Liver (tissue), 9 donors: ENCODE results near the gene C1QL2. TPM values are rescaled to one million over a fixed set of nuclear protein-coding genes. Genes with fewer than 3 reads are reported as not detected.

Source experiments
- DNase-seq: peaks from one replicate; pipeline ENCODE4 v3.0.0-alpha.2; 2017; ENCODE audit warnings: low spot score
- H3K27ac ChIP-seq, 2 donors: one replicate each; pipeline ENCODE4 v1.7.0; 2013; ENCODE audit warnings: inconsistent platforms in 2 of 2, low read length in 2 of 2, control low read depth in 1 of 2, low read depth in 1 of 2, mild to moderate bottlenecking in 1 of 2
- H3K27me3 ChIP-seq, 4 donors: one replicate each; pipeline versions ENCODE4 v1.6.1 to v1.7.0; 2013; ENCODE audit warnings: low read length in 3 of 4, inconsistent platforms in 1 of 4, mild to moderate bottlenecking in 1 of 4, moderate library complexity in 1 of 4; ENCODE audit not compliant: control insufficient read depth in 4 of 4, insufficient read depth in 4 of 4
- H3K36me3 ChIP-seq, 4 donors: one replicate each; pipeline versions ENCODE4 v1.6.1 to v1.7.0; 2013; ENCODE audit warnings: low read length in 3 of 4, mild to moderate bottlenecking in 3 of 4, low read depth in 1 of 4, moderate library complexity in 1 of 4; ENCODE audit not compliant: control insufficient read depth in 4 of 4, insufficient read depth in 3 of 4
- H3K4me1 ChIP-seq, 4 donors: one replicate each; pipeline versions ENCODE4 v1.6.1 to v1.7.0; 2013; ENCODE audit warnings: low read length in 3 of 4, mild to moderate bottlenecking in 3 of 4, moderate library complexity in 1 of 4; ENCODE audit not compliant: control insufficient read depth in 4 of 4, insufficient read depth in 4 of 4
- H3K4me3 ChIP-seq, 3 donors: one replicate each; pipeline versions ENCODE4 v1.6.1 to v1.7.0; 2013; ENCODE audit warnings: low read length in 3 of 3, control low read depth in 1 of 3, low read depth in 1 of 3, mild to moderate bottlenecking in 1 of 3
- H3K9ac ChIP-seq, 2 donors: one replicate each; pipeline ENCODE4 v1.7.0; 2013; ENCODE audit warnings: low read length in 2 of 2, mild to moderate bottlenecking in 2 of 2, moderate library complexity in 2 of 2, control low read depth in 1 of 2, low read depth in 1 of 2
- H3K9me3 ChIP-seq, 4 donors: one replicate each; pipeline versions ENCODE4 v1.6.1 to v1.7.0; 2013; ENCODE audit warnings: low read length in 3 of 4; ENCODE audit not compliant: control insufficient read depth in 4 of 4
- FOXA2 ChIP-seq: IDR thresholded peaks from 2 replicates; pipeline ENCODE4 v1.6.1; 2016; ENCODE audit warnings: antibody characterized with exemption
- HNF4G ChIP-seq: IDR thresholded peaks from 2 replicates; pipeline ENCODE4 v1.6.1; 2016; ENCODE audit warnings: antibody characterized with exemption
- JUND ChIP-seq, 2 donors: IDR thresholded peaks; 2 replicates each; pipeline ENCODE4 v1.6.1; 2016; ENCODE audit warnings: antibody characterized with exemption in 2 of 2
- NR2F2 ChIP-seq: IDR thresholded peaks from 2 replicates; pipeline ENCODE4 v1.6.1; 2016; ENCODE audit warnings: antibody characterized with exemption
- RXRA ChIP-seq, 2 donors: IDR thresholded peaks; 2 replicates each; pipeline ENCODE4 v1.6.1; 2017 to 2018; ENCODE audit warnings: antibody characterized with exemption in 2 of 2, mild to moderate bottlenecking in 1 of 2
- SP1 ChIP-seq: IDR thresholded peaks from 2 replicates; pipeline ENCODE4 v1.6.1; 2018; ENCODE audit warnings: antibody characterized with exemption, mild to moderate bottlenecking
- TAF1 ChIP-seq: conservative IDR thresholded peaks from 2 replicates; pipeline ENCODE4 v1.6.1; 2016; ENCODE audit warnings: antibody characterized with exemption, mild to moderate bottlenecking
- YY1 ChIP-seq: IDR thresholded peaks from 2 replicates; pipeline ENCODE4 v1.6.1; 2016; ENCODE audit warnings: antibody characterized with exemption, mild to moderate bottlenecking
- WGBS: extraction: QIAGEN DNeasy Blood & Tissue Kit; methylation state at CpG from one replicate; pipeline ENCODE4 v1.1.7; 2013; 5-methylcytosine and 5-hydroxymethylcytosine counted together
- polyA plus RNA-seq, 2 donors: library from polyadenylated mRNA; stranded (reverse) in 1 of 2; unstranded in 1 of 2; fragments of 200-250 nt in 1 of 2; fragments of >200 nt in 1 of 2; fragmentation: Nextera tagmentation in 1 of 2; extraction: Ambion mirVana in 1 of 2; gene quantifications; one replicate each; pipeline versions ENCODE4 v1.2.1 to v1.2.3, GENCODE V29; 2013 to 2015
- total RNA-seq, 2 donors: library from RNA; depleted of rRNA; stranded (reverse); fragments of >200 nt; gene quantifications; one replicate each; pipeline ENCODE4 v1.2.3, GENCODE V29; 2014
- TF ChIP-seq, protein P1 (sequence below): IDR thresholded peaks from 2 replicates; pipeline ENCODE4 v1.6.1; 2016; ENCODE audit warnings: antibody characterized with exemption, mild to moderate bottlenecking
- TF ChIP-seq, protein P2 (sequence below): IDR thresholded peaks from 2 replicates; pipeline ENCODE4 v1.6.1; 2016; ENCODE audit warnings: antibody characterized with exemption
- TF ChIP-seq, protein P3 (sequence below): IDR thresholded peaks from 2 replicates; pipeline ENCODE4 v1.6.1; 2016; ENCODE audit warnings: antibody characterized with exemption
- donor health status: healthy.
- donor health status: healthy.
- donor health status: healthy.
- donor health status: healthy.
- donor health status: healthy.

C1QL2 gene
- total and polyA plus RNA-seq, 4 donors: not detected

DNA sequence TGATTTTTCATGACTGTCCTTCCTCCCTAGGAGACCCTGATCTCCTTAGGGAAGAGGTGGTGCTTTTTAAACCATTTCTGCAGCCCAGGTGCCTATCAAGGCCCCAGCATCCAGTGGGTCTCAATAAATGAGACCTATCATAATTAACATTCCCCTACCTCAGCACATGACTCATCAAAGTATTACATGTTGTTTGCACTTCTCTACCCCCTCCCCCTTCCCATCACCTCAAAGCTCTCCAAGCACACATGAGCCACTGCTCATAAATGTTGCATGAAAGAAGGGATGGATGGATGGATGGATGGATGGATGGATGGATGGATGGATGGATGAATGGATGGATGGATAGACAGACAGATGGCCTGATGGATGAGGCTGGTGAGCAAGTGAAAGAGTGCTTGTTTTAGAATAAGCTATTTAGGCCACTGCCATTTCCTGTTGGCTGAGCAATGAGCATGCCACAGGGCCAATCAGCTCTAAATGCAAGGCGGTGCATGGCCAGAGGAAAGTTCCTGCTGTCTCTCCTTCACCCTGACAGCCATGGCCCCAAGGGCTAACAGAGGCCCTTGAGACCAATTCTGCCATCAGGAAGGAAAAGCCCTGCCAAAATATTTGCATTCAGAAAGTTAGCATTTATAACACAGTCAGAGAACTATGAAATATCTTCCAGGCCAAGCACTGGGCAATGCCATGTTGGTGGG, 44.2 kb upstream of the C1QL2 start:
- H3K9me3 ChIP-seq: no peaks in the 10 kb centered on the region
- no peak overlapping the region for H3K27ac ChIP-seq
- no peak for TF ChIP-seq SP1
- no peak for TF ChIP-seq FOXA2
- TF ChIP-seq NR2F2: no peak
- TF ChIP-seq JUND (IDR thresholded peaks at IDR 0.05): no peak
- no peak overlapping the region for H3K9ac ChIP-seq
- WGBS: 96% methylated on average over 1 of the region's 1 CpG
- no peaks in the 10 kb centered on the region for H3K27me3 ChIP-seq
- no peak for DNase-seq
- peaks cover 0 to 17% (median 7%) of the 10 kb centered on the region in 4 donors for H3K4me1 ChIP-seq
- H3K4me3 ChIP-seq: no peak overlapping the region
- no peaks in the 10 kb centered on the region for H3K36me3 ChIP-seq

DNA sequence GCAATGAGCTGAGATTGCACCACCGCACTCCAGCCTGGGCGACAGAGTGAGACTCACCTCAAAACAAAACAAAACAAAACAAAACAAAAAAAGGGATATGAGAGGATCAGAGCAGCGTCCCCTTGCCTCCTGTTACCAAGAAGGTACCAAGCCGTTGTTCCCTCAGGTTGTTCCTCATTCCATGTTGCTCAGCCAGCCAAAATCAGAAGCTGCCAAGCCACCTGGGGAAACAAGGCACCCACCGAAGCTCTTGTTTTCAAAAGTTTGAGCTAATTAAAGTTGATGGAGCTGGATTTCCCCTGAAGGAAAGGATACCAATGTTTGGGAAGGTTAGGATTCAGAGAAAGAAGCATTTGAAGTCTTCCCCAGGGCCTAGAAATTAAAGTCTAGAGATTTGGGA, 43.3 kb upstream of the C1QL2 start:
- 91% methylated on average over 5 of the region's 5 CpGs for WGBS
- TF ChIP-seq TAF1: no peak
- no peak for TF ChIP-seq HNF4G
- DNase-seq: no peak

DNA sequence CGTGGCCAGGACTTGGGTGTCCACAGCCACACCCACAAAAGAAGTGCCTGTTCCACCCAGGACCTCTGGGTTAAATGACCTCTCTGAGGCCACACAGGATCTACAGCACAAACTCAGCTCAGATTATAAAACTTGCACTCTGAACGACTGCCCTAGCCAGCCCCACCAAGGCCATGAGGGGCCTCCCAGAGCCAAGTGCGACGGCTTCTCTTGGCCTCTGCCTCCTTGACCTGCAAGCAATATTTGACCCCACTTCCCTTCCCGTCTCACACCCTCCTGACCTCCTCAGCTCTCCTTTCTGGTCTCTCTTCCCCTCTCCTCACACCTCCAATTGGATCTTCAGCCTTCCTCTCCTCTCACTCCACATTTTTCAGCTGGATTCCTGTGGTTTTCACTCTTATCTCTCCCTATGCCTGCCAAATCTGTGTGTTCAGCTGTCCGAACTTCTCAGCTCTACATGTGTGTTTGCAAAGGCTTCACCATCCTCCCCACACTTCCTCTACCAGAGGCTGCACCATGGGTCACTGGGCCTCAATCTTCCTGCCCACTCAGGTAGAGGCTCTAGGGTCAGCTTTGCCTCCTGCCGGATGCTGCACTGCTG, 39.8 kb upstream of the C1QL2 start:
- DNase-seq: no peak
- peaks cover 2 to 37% (median 25%) of the 10 kb centered on the region in 4 donors for H3K4me1 ChIP-seq
- H3K9me3 ChIP-seq: no peaks in the 10 kb centered on the region
- no peak overlapping the region for H3K27ac ChIP-seq
- H3K9ac ChIP-seq: no peak overlapping the region
- H3K27me3 ChIP-seq: no peaks in the 10 kb centered on the region
- TF ChIP-seq NR2F2: peak; percentile 29
- TF ChIP-seq, protein P1, sequence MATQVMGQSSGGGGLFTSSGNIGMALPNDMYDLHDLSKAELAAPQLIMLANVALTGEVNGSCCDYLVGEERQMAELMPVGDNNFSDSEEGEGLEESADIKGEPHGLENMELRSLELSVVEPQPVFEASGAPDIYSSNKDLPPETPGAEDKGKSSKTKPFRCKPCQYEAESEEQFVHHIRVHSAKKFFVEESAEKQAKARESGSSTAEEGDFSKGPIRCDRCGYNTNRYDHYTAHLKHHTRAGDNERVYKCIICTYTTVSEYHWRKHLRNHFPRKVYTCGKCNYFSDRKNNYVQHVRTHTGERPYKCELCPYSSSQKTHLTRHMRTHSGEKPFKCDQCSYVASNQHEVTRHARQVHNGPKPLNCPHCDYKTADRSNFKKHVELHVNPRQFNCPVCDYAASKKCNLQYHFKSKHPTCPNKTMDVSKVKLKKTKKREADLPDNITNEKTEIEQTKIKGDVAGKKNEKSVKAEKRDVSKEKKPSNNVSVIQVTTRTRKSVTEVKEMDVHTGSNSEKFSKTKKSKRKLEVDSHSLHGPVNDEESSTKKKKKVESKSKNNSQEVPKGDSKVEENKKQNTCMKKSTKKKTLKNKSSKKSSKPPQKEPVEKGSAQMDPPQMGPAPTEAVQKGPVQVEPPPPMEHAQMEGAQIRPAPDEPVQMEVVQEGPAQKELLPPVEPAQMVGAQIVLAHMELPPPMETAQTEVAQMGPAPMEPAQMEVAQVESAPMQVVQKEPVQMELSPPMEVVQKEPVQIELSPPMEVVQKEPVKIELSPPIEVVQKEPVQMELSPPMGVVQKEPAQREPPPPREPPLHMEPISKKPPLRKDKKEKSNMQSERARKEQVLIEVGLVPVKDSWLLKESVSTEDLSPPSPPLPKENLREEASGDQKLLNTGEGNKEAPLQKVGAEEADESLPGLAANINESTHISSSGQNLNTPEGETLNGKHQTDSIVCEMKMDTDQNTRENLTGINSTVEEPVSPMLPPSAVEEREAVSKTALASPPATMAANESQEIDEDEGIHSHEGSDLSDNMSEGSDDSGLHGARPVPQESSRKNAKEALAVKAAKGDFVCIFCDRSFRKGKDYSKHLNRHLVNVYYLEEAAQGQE: no peak
- 78% methylated on average over 7 of the region's 7 CpGs for whole genome bisulfite sequencing
- H3K36me3 ChIP-seq: no peaks in the 10 kb centered on the region
- no peak overlapping the region for H3K4me3 ChIP-seq

More for the DNA sequence above, 43.3 kb upstream of the C1QL2 start:
- Histone ChIP-seq H3K9me3 (no peaks in the 10 kb centered on the region), H3K4me1 (peaks cover 0 to 19% (median 8%) of the 10 kb centered on the region in 4 donors), H3K27ac (no peak overlapping the region), H3K27me3 (no peaks in the 10 kb centered on the region), H3K4me3 (no peak overlapping the region), H3K36me3 (no peaks in the 10 kb centered on the region), H3K9ac (no peak overlapping the region)

DNA sequence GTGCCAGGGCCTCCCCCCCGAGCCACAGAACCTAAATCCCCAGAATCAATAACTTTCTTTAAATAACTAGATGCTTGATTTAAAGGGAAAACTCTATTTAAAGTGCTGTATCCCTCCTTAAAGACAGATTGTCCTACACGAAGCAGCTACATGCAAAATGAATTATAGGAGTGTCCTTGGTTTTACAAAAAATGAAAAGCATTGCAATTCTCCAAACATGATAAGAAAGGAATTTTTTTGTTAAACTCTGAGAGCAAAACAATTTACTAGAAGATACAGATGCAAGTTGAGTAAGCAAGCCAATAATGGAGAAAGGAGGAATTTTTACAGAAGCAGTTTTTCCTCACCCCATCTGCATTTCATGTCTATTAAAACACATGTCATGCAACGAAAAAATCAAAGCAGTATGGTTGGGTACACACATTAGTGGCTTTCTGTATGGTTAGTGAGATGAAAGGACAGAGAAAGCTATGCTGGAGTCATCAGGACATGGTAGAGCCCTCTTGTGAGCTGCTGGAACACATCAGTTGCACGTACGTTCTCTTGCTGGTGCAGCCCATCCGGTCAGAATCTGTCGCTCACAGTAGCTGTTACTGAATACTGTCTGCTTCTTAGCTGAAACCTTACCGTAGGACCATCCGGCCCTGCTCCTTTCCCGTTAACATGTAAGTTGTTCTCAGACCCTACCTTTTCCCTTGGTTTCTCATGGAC, 39.1 kb upstream of the C1QL2 start:
- Histone ChIP-seq H3K27ac (no peak overlapping the region), H3K4me1 (peaks cover 2 to 37% (median 25%) of the 10 kb centered on the region in 4 donors), H3K4me3 (no peak overlapping the region), H3K36me3 (no peaks in the 10 kb centered on the region), H3K9me3 (no peaks in the 10 kb centered on the region), H3K27me3 (no peaks in the 10 kb centered on the region), H3K9ac (no peak overlapping the region)
- 70% methylated on average over 10 of the region's 10 CpGs for WGBS
- DNase-seq: no peak
- TF ChIP-seq, protein P1: no peak
- TF ChIP-seq, protein P2, sequence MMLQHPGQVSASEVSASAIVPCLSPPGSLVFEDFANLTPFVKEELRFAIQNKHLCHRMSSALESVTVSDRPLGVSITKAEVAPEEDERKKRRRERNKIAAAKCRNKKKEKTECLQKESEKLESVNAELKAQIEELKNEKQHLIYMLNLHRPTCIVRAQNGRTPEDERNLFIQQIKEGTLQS: no peak
- TF ChIP-seq RXRA (IDR thresholded peaks at IDR 0.05) (no peak), HNF4G (no peak), YY1 (no peak)
- TF ChIP-seq, protein P3, sequence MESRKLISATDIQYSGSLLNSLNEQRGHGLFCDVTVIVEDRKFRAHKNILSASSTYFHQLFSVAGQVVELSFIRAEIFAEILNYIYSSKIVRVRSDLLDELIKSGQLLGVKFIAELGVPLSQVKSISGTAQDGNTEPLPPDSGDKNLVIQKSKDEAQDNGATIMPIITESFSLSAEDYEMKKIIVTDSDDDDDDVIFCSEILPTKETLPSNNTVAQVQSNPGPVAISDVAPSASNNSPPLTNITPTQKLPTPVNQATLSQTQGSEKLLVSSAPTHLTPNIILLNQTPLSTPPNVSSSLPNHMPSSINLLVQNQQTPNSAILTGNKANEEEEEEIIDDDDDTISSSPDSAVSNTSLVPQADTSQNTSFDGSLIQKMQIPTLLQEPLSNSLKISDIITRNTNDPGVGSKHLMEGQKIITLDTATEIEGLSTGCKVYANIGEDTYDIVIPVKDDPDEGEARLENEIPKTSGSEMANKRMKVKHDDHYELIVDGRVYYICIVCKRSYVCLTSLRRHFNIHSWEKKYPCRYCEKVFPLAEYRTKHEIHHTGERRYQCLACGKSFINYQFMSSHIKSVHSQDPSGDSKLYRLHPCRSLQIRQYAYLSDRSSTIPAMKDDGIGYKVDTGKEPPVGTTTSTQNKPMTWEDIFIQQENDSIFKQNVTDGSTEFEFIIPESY: no peak
